GM23338 (cell line): ENCODE measurements around the gene MEGF11. TPM values are rescaled to one million over a fixed set of nuclear protein-coding genes. Genes with fewer than 3 reads are reported as not detected.

Source experiments
- ATAC-seq: fragments of 200-7000 bp; cut with Tn5 transposase; 3 replicates; pipeline ENCODE4 v1.9.1; 2020
- DNase-seq: peaks from one replicate; pipeline ENCODE4 v3.0.0-alpha.2; 2015; ENCODE audit warnings: low spot score
- H2AFZ ChIP-seq: fragments of 200-600 bp; sonication (generic); 2 replicates; pipeline ENCODE4 v1.8.0; 2016; ENCODE audit warnings: antibody characterized with exemption, mild to moderate bottlenecking, moderate library complexity
- H3F3A ChIP-seq: fragments of 200-600 bp; sonication (generic); replicated peaks from 2 replicates; pipeline ENCODE4 v1.8.0; 2017; ENCODE audit warnings: antibody characterized with exemption, mixed run types, low read depth
- H3K27ac ChIP-seq: fragments of 200-600 bp; sonication (generic); 2 replicates; pipeline ENCODE4 v1.6.1; 2016; ENCODE audit warnings: low read depth
- H3K27me3 ChIP-seq: fragments of 200-600 bp; sonication (generic); 2 replicates; pipeline ENCODE4 v1.8.0; 2016; ENCODE audit warnings: mild to moderate bottlenecking, mixed run types, moderate library complexity; ENCODE audit not compliant: insufficient read depth
- H3K36me3 ChIP-seq: fragments of 200-600 bp; sonication (generic); 2 replicates; pipeline ENCODE4 v1.8.0; 2016; ENCODE audit warnings: mild to moderate bottlenecking; ENCODE audit not compliant: insufficient read depth
- H3K4me1 ChIP-seq: fragments of 200-600 bp; sonication (generic); 2 replicates; pipeline ENCODE4 v1.8.0; 2016; ENCODE audit warnings: mild to moderate bottlenecking, moderate library complexity; ENCODE audit not compliant: insufficient read depth
- H3K4me2 ChIP-seq: fragments of 200-600 bp; sonication (generic); 2 replicates; pipeline ENCODE4 v1.7.1; 2017; ENCODE audit warnings: mixed run types
- H3K4me3 ChIP-seq: fragments of 200-600 bp; sonication (generic); 2 replicates; pipeline ENCODE4 v1.6.1; 2016; ENCODE audit warnings: mixed run types
- H3K79me2 ChIP-seq: fragments of 200-600 bp; sonication (generic); replicated peaks from 2 replicates; pipeline ENCODE4 v1.8.0; 2017; ENCODE audit warnings: mild to moderate bottlenecking; ENCODE audit not compliant: insufficient read depth
- H3K9me2 ChIP-seq: fragments of 200-600 bp; sonication (generic); 2 replicates; pipeline ENCODE4 v1.8.0; 2017; ENCODE audit not compliant: insufficient read depth
- H4K20me1 ChIP-seq: fragments of 200-600 bp; sonication (generic); replicated peaks from 2 replicates; pipeline ENCODE4 v1.8.0; 2017; ENCODE audit warnings: mild to moderate bottlenecking; ENCODE audit not compliant: insufficient read depth
- H3K27ac Mint-ChIP-seq: 2 replicates; pipeline ENCODE4 v1.8.0; 2020; ENCODE audit warnings: inconsistent platforms, mild to moderate bottlenecking, moderate library complexity, mixed read lengths
- H3K27me3 Mint-ChIP-seq: 3 replicates; pipeline ENCODE4 v1.8.0; 2022; ENCODE audit warnings: low read depth, mild to moderate bottlenecking, moderate library complexity, mixed read lengths, inconsistent platforms; ENCODE audit not compliant: insufficient read depth, poor library complexity
- H3K36me3 Mint-ChIP-seq: 3 replicates; pipeline ENCODE4 v1.8.0; 2021; ENCODE audit warnings: low read depth, mild to moderate bottlenecking, inconsistent platforms, moderate library complexity, mixed read lengths
- H3K4me1 Mint-ChIP-seq: 3 replicates; pipeline ENCODE4 v1.8.0; 2020; ENCODE audit warnings: mild to moderate bottlenecking, inconsistent platforms, mixed read lengths
- H3K4me3 Mint-ChIP-seq: 3 replicates; pipeline ENCODE4 v1.8.0; 2021; ENCODE audit warnings: moderate library complexity, mild to moderate bottlenecking, inconsistent platforms, mixed read lengths
- H3K9me3 Mint-ChIP-seq: 3 replicates; pipeline ENCODE4 v1.8.0; 2020; ENCODE audit warnings: moderate library complexity, mild to moderate bottlenecking, inconsistent platforms, mixed read lengths
- CREB1 ChIP-seq: fragments of 250-450 bp; sonication (Bioruptor Pico); IDR thresholded peaks from 2 replicates; pipeline ENCODE4 v1.5.0; 2020; ENCODE audit warnings: low read depth, mild to moderate bottlenecking, moderate library complexity
- CTCF ChIP-seq, 2 experiments: fragments of 200-600 bp in 1 of 2; sonication (generic) in 1 of 2; conservative IDR thresholded peaks; 2 replicates each; pipeline versions ENCODE4 v1.5.1 to v1.6.1; 2016 to 2017; ENCODE audit warnings: antibody characterized with exemption in 2 of 2, low read depth in 2 of 2, mild to moderate bottlenecking in 2 of 2, moderate library complexity in 1 of 2
- EZH2 ChIP-seq: fragments of 200-600 bp; sonication (generic); IDR thresholded peaks from one replicate; pipeline ENCODE4 v1.8.0; 2017; ENCODE audit warnings: antibody characterized with exemption, mild to moderate bottlenecking, low read depth; ENCODE audit not compliant: unreplicated experiment
- EZH2phosphoT487 ChIP-seq: fragments of 200-600 bp; sonication (generic); IDR thresholded peaks from one replicate; pipeline ENCODE4 v1.8.1; 2018; ENCODE audit warnings: antibody characterized with exemption; ENCODE audit not compliant: unreplicated experiment
- NANOG ChIP-seq: IDR thresholded peaks from 2 replicates; pipeline ENCODE4 v1.6.1; 2016; ENCODE audit warnings: antibody characterized with exemption, borderline replicate concordance
- STAT1 ChIP-seq: IDR thresholded peaks from one replicate; pipeline ENCODE4 v1.6.1; 2016; ENCODE audit warnings: antibody characterized with exemption; ENCODE audit not compliant: unreplicated experiment
- ZNF114 ChIP-seq: fragments of 250-450 bp; sonication (Bioruptor Pico); IDR thresholded peaks from 2 replicates; pipeline ENCODE4 v1.5.0; 2020; ENCODE audit warnings: mild to moderate bottlenecking, moderate library complexity
- ZNF331 ChIP-seq: fragments of 250-450 bp; sonication (Bioruptor Pico); IDR thresholded peaks from 2 replicates; pipeline ENCODE4 v1.5.0; 2020; ENCODE audit warnings: low read depth, mild to moderate bottlenecking, moderate library complexity
- ZNF462 ChIP-seq: fragments of 250-450 bp; sonication (Bioruptor Pico); IDR thresholded peaks from 2 replicates; pipeline ENCODE4 v1.5.0; 2020; ENCODE audit warnings: mild to moderate bottlenecking, moderate library complexity
- polyA plus RNA-seq: library from polyadenylated mRNA; unstranded; fragments of >200 nt; fragmentation: Nextera tagmentation; extraction: Ambion mirVana; gene quantifications from 2 replicates; pipeline ENCODE4 v1.2.1, GENCODE V29; 2016
- total RNA-seq: library from RNA; depleted of rRNA; stranded (reverse); fragments of >200 nt; shearing (Covaris generic); gene quantifications from 2 replicates; pipeline ENCODE4 v1.2.3, GENCODE V29; 2014

Gene MEGF11
- total and polyA plus RNA-seq, 2 experiments from 2014 or later: 1.3 to 1.9 TPM

GRCh38 chr15:66290007-66290406 lies 36.5 kb upstream of the MEGF11 start:
- H3K9me3 Mint-ChIP-seq: no peaks in the 10 kb centered on the region
- H3K27me3 Mint-ChIP-seq: peaks cover 2% of the 10 kb centered on the region
- no peaks in the 10 kb centered on the region for H3K79me2 ChIP-seq
- no peak for DNase-seq
- no peaks in the 10 kb centered on the region for H3K36me3 Mint-ChIP-seq
- H3K27ac ChIP-seq: no peak overlapping the region
- H3K4me1 Mint-ChIP-seq: peaks cover 22% of the 10 kb centered on the region
- H3K27me3 ChIP-seq: no peaks in the 10 kb centered on the region
- TF ChIP-seq EZH2phosphoT487 (no peak), STAT1 (no peak), ZNF331 (CRISPR knock-in tag) (no peak), EZH2 (no peak), ZNF462 (no peak), CTCF (conservative IDR thresholded peaks at IDR 0.05; ENCODE audit: low read depth in 2 of 2) (no peak), CREB1 (CRISPR knock-in tag) (no peak), NANOG (no peak), ZNF114 (no peak)
- H3K4me2 ChIP-seq: no peak overlapping the region
- H2AFZ ChIP-seq: no peak overlapping the region
- H3F3A ChIP-seq: no peaks in the 10 kb centered on the region; the same call in 1 of the 2 replicates
- no peak overlapping the region for H3K27ac Mint-ChIP-seq
- no peaks in the 10 kb centered on the region for H3K9me2 ChIP-seq
- no peaks in the 10 kb centered on the region for H4K20me1 ChIP-seq
- no peak overlapping the region for H3K4me3 ChIP-seq
- H3K36me3 ChIP-seq: no peaks in the 10 kb centered on the region
- peaks cover 10% of the 10 kb centered on the region for H3K4me1 ChIP-seq
- H3K4me3 Mint-ChIP-seq: no peak overlapping the region
- ATAC-seq: no peak
